HFFc6 (cell line): ENCODE data around the gene LRRC10B. TPM values are rescaled to one million over a fixed set of nuclear protein-coding genes. Genes with fewer than 3 reads are reported as not detected.

Experiments used
- DNase-seq: peaks from one replicate; pipeline ENCODE4 v3.0.0-alpha.2; 2018
- H3K27ac Mint-ChIP-seq: 2 replicates; pipeline ENCODE4 v1.8.0; 2020; ENCODE audit warnings: mild to moderate bottlenecking, mixed read lengths
- H3K27me3 Mint-ChIP-seq: 2 replicates; pipeline ENCODE4 v1.8.0; 2021; ENCODE audit warnings: mild to moderate bottlenecking, moderate library complexity, mixed read lengths; ENCODE audit not compliant: insufficient read depth
- H3K36me3 Mint-ChIP-seq: 2 replicates; pipeline ENCODE4 v1.8.0; 2021; ENCODE audit warnings: low read depth, mixed read lengths
- H3K4me1 Mint-ChIP-seq: 2 replicates; pipeline ENCODE4 v1.8.0; 2020; ENCODE audit warnings: low read depth, mixed read lengths
- H3K4me3 Mint-ChIP-seq: 2 replicates; pipeline ENCODE4 v1.8.0; 2020; ENCODE audit warnings: mild to moderate bottlenecking, moderate library complexity, mixed read lengths
- H3K9me3 Mint-ChIP-seq: 2 replicates; pipeline ENCODE4 v1.8.0; 2020; ENCODE audit warnings: mild to moderate bottlenecking, mixed read lengths
- CTCF ChIP-seq: fragments of 200-600 bp; sonication (generic); IDR thresholded peaks from 2 replicates; pipeline ENCODE4 v1.5.0; 2021; ENCODE audit warnings: antibody characterized with exemption, mild to moderate bottlenecking
- total RNA-seq, 6 experiments: library from RNA; stranded (reverse); fragmentation: NEBNext Ultra II Directional; extraction: Animal tissue kit (Norgen Biotek cat#: 25700); gene quantifications; 2 replicates in 1 of 6; 3 replicates in 5 of 6; pipeline ENCODE4 v1.2.3, GENCODE V29; 2021

LRRC10B gene
- total RNA-seq, 6 experiments from 2014 or later = not detected

GRCh38 chr11:61532134-61533038 lies 23.8 kb downstream of the LRRC10B start:
- Mint-ChIP-seq H3K27ac (no peak overlapping the region), H3K4me3 (no peak overlapping the region), H3K27me3 (peaks cover 39% of the 10 kb centered on the region), H3K4me1 (no peaks in the 10 kb centered on the region), H3K9me3 (no peaks in the 10 kb centered on the region), H3K36me3 (no peaks in the 10 kb centered on the region)
- peak; percentile 84 for TF ChIP-seq CTCF
- no peak for DNase-seq

- Mint-ChIP-seq H3K27me3 (peaks cover 34% of the 10 kb centered on the region), H3K9me3 (no peaks in the 10 kb centered on the region), H3K27ac (no peak overlapping the region), H3K4me3 (no peak overlapping the region), H3K36me3 (no peaks in the 10 kb centered on the region), H3K4me1 (no peaks in the 10 kb centered on the region)
- no peak for TF ChIP-seq CTCF
- no peak for DNase-seq
Measured at GRCh38 chr11:61533039-61533375, 24.5 kb downstream of the LRRC10B start.

- Mint-ChIP-seq H3K36me3 (no peaks in the 10 kb centered on the region), H3K27me3 (peaks cover 31% of the 10 kb centered on the region), H3K9me3 (no peaks in the 10 kb centered on the region), H3K27ac (no peak overlapping the region), H3K4me3 (no peak overlapping the region), H3K4me1 (no peaks in the 10 kb centered on the region)
- no peak for DNase-seq
- TF ChIP-seq CTCF = no peak
Measured at GRCh38 chr11:61533401-61533800, 24.9 kb downstream of the LRRC10B start.

GRCh38 chr11:61534025-61534932 lies 25.7 kb downstream of the LRRC10B start:
- peaks cover 6% of the 10 kb centered on the region; the same call in 1 of the 2 replicates for H3K4me1 Mint-ChIP-seq
- H3K27me3 Mint-ChIP-seq = peaks cover 32% of the 10 kb centered on the region
- no peaks in the 10 kb centered on the region for H3K9me3 Mint-ChIP-seq
- H3K4me3 Mint-ChIP-seq = no peak overlapping the region
- no peak for TF ChIP-seq CTCF
- H3K27ac Mint-ChIP-seq = no peak overlapping the region
- no peaks in the 10 kb centered on the region for H3K36me3 Mint-ChIP-seq
- no peak for DNase-seq

GRCh38 chr11:61534933-61535839 lies 26.6 kb downstream of the LRRC10B start:
- Mint-ChIP-seq H3K4me3 (no peak overlapping the region), H3K4me1 (peaks cover 15% of the 10 kb centered on the region; the same call in 1 of the 2 replicates), H3K36me3 (no peaks in the 10 kb centered on the region), H3K9me3 (no peaks in the 10 kb centered on the region), H3K27ac (no peak overlapping the region), H3K27me3 (peaks cover 34% of the 10 kb centered on the region)
- TF ChIP-seq CTCF = no peak
- no peak for DNase-seq
